ENCODE data around the gene CALCOCO2. TPM values are rescaled to one million over a fixed set of nuclear protein-coding genes. Genes with fewer than 3 reads are reported as not detected.

CALCOCO2 gene
- total RNA-seq, 1 donor from 2014 or later: 34.9 TPM

DNA sequence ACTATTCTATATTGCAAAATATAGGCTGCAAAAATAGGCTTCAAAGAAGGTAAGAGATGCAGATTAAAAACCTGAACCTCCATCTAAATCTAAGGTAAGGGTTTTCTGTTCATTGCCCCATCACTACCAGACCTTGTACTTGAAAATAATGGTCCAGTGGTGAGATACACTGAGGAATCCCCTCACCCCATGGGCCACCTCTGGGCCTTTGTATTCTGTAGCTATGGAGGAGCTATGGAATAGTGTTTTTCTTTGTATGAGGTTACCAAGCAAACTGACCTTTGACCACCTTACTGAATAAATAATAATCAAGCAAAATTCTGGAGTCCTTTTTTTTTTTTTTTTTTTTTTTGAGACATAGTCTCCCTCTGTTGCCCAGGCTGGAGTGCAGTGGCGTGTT is 72.6 kb downstream of the CALCOCO2 start:
- TF ChIP-seq, protein P1, sequence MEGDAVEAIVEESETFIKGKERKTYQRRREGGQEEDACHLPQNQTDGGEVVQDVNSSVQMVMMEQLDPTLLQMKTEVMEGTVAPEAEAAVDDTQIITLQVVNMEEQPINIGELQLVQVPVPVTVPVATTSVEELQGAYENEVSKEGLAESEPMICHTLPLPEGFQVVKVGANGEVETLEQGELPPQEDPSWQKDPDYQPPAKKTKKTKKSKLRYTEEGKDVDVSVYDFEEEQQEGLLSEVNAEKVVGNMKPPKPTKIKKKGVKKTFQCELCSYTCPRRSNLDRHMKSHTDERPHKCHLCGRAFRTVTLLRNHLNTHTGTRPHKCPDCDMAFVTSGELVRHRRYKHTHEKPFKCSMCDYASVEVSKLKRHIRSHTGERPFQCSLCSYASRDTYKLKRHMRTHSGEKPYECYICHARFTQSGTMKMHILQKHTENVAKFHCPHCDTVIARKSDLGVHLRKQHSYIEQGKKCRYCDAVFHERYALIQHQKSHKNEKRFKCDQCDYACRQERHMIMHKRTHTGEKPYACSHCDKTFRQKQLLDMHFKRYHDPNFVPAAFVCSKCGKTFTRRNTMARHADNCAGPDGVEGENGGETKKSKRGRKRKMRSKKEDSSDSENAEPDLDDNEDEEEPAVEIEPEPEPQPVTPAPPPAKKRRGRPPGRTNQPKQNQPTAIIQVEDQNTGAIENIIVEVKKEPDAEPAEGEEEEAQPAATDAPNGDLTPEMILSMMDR (IDR thresholded peaks at IDR 0.05): no peak
- intact Hi-C loops (cut with DNase I): no loop called here
- H3K4me3 ChIP-seq: no peak overlapping the region

DNA sequence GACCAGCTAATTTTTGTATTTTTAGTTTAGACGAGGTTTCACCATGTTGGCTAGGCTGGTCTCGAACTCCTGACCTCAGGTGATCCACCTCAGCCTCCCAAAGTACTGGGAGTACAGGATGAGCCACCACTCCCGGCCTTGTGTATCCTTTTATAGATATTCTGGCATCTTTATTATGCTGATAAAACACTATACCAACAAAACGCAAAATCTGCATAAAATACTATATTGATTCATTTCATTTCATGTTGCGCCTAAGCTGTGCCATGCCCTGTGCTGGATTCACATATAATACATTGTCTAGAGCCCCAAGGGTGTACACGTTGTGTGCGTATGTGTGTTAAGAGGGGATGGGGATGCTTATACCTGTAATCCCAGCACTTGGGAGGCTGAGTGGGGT is 73.6 kb downstream of the CALCOCO2 start:
- no peak for DNase-seq (ENCODE audit: low spot score in 2 of 2)
- intact Hi-C loops (cut with DNase I): no loop called here
- TF ChIP-seq, protein P1 (IDR thresholded peaks at IDR 0.05): no peak

More for the DNA sequence above, 72.6 kb downstream of the CALCOCO2 start:
- H3K9me3 ChIP-seq: no peaks in the 10 kb centered on the region
- no peak overlapping the region for H3K27ac ChIP-seq
- H3K27me3 ChIP-seq: no peaks in the 10 kb centered on the region
- peaks cover 0 to 7% of the 10 kb centered on the region in 2 donors for H3K4me1 ChIP-seq
- H3K36me3 ChIP-seq: no peaks in the 10 kb centered on the region
- no peak for DNase-seq (ENCODE audit: low spot score in 2 of 2)

DNA sequence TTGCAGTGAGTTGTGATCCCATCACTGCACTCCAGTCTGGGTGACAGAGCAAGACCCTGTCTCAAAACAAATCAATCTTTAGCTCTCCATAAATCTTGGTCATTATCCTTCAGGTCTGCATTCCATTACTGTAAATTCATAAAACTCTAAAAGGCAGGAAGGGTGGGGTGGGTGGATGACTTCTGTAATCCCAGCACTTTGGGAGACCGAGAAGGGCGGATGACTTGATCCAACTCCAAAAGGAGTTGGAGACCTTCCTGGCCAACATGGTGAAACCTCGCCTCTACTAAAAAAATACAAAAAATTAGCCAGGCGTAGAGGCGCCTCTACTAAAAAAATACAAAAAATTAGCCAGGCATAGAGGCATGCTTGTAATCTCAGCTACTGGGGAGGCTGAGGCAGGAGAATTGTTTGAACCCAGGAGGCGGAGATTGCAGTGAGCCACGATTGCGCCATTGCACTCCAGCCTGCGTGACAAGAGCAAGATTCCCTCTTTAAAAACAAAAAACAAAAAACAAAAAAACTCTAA is 75.2 kb downstream of the CALCOCO2 start:
- intact Hi-C loops (cut with DNase I): no loop called here
- peaks cover 0 to 6% of the 10 kb centered on the region in 2 donors for H3K36me3 ChIP-seq
- H3K9me3 ChIP-seq: no peaks in the 10 kb centered on the region
- no peaks in the 10 kb centered on the region for H3K27me3 ChIP-seq
- H3K27ac ChIP-seq: no peak overlapping the region
- no peak overlapping the region for H3K4me3 ChIP-seq
- peaks cover 0 to 21% of the 10 kb centered on the region in 2 donors for H3K4me1 ChIP-seq
- DNase-seq (ENCODE audit: low spot score in 2 of 2): no peak
- TF ChIP-seq, protein P1 (IDR thresholded peaks at IDR 0.05): no peak

More for the DNA sequence above, 73.6 kb downstream of the CALCOCO2 start:
- Histone ChIP-seq H3K4me3 (no peak overlapping the region), H3K27ac (no peak overlapping the region), H3K4me1 (peaks cover 0 to 7% of the 10 kb centered on the region in 2 donors), H3K27me3 (no peaks in the 10 kb centered on the region), H3K9me3 (no peaks in the 10 kb centered on the region), H3K36me3 (no peaks in the 10 kb centered on the region)

DNA sequence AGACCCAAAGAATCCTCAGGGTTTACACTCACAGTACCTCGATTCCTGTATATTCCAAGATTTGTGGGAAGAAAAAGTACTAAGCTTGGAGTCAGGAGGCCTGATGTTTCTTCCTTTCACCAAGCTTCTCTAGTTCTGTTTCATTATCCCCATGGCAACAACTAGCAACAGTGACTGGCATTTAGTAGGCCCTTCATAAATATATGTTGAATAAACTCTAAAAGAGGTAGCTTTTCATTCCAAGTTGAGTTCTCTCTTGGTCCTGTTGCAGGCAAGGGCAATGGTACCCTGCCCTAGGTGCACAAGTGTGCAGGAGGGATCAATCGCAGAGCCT is 76.8 kb downstream of the CALCOCO2 start:
- peaks cover 0 to 24% of the 10 kb centered on the region in 2 donors for H3K4me1 ChIP-seq
- DNase-seq (ENCODE audit: low spot score in 2 of 2): no peak
- peak overlapping the region; percentile 75 to 99 for H3K4me3 ChIP-seq
- no peaks in the 10 kb centered on the region for H3K9me3 ChIP-seq
- H3K27ac ChIP-seq: peak overlapping the region; percentile 86 to 96
- peaks cover 0 to 11% of the 10 kb centered on the region in 2 donors for H3K36me3 ChIP-seq
- no peaks in the 10 kb centered on the region for H3K27me3 ChIP-seq
- intact Hi-C loops (cut with DNase I): loop anchor here (1.0 to 2.0 kb wide), 2 partner anchors 15 to 37 kb away; partner anchors contain the start of genes ATP5MC1 and SNF8
- TF ChIP-seq, protein P1 (IDR thresholded peaks at IDR 0.05): no peak

DNA sequence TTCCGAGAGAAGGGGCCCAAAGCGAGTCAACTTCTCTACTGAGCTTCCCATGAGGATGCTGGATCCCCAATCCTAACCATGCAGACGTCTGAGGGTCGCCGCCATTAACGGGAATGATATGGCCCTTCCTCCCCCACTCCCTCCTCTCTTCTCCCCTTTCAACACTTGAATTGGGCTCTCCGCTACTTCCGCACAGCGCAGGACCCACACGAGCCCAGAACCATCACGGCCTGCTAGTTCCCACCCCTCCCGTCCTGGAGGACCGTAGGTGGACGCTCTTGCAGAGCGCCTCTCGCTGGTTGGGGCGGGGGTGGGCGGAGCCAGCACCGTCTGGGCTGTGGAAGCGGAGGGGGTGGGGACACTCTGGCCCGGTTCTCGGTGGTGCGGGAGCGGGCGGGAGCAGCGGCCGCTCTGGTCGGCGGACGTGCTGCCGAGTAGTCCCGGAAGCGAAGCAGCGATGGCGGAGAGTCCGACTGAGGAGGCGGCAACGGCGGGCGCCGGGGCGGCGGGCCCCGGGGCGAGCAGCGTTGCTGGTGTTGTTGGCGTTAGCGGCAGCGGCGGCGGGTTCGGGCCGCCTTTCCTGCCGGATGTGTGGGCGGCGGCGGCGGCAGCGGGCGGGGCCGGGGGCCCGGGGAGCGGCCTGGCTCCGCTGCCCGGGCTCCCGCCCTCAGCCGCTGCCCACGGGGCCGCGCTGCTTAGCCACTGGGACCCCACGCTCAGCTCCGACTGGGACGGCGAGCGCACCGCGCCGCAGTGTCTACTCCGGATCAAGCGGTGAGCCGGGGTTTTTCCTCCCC is 77.4 kb downstream of the CALCOCO2 start, which contains the start of gene UBE2Z:
TSS of gene UBE2Z (plus strand) at position 361 of the 797 bp plus-strand sequence. CDS start at position 458, 97 bp downstream.
- peaks cover 0 to 24% of the 10 kb centered on the region in 2 donors for H3K4me1 ChIP-seq
- no peaks in the 10 kb centered on the region for H3K9me3 ChIP-seq
- DNase-seq (ENCODE audit: low spot score in 2 of 2): peak; percentile 79 to 97
- H3K27me3 ChIP-seq: no peaks in the 10 kb centered on the region
- H3K27ac ChIP-seq: peak within 1 kb of the TSS; percentile 86 to 96
- intact Hi-C loops (cut with DNase I): loop anchor here (1.0 to 2.0 kb wide), 2 partner anchors 16 to 37 kb away; partner anchors contain the start of genes ATP5MC1 and SNF8
- H3K4me3 ChIP-seq: peak within 1 kb of the TSS; percentile 75 to 99
- peaks cover 3 to 17% of the 10 kb centered on the region in 2 donors for H3K36me3 ChIP-seq
- TF ChIP-seq, protein P1 (IDR thresholded peaks at IDR 0.05): peak in 2 of 3 experiments; percentile 19 to 44

All from ascending aorta (tissue), 2 donors.